NCI-H2029 treated with DMSO at 0.1 percent for 48 hours (cell line): ENCODE results near the gene PHC2.

Experiments used
- DNase-seq: peaks from one replicate; lab custom pipeline; 2025; lab: John Stamatoyannopoulos, UW

The PHC2 gene

DNA sequence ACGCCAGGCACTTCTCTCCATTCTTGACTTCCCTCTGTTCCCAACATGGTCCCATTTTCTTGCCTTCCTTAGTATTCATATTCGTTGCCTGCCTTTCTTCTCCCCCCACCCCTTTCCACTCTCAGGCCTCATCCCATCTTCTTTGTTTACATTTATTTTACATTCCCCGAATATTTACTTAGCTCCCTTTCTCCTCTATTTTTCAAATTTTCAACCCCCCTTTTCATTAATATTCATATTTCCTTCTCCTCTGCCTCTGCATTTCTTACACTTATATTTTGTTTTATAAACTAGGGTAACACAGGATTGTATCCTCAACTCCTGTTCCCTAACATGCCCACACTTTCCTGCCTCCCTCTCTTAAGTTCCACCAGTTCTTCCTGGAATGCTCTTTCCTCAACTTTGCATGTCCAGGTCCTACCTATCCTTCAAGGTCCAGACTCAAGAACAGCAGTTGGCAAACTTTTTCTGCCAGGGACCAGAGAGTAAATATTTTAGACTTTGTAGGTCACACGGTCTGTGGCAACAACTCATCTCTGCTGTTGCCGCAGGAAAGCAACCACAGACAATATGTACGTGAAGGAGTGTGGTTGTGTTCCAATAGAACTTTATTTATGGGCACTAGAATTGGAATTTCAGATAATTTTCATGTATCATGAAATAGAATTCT lies 80.1 kb downstream of the PHC2 start:
- no peak for DNase-seq

GRCh38 chr1:33349778-33350610 lies 80.9 kb downstream of the PHC2 start:
- peak; percentile 21 for DNase-seq

DNA sequence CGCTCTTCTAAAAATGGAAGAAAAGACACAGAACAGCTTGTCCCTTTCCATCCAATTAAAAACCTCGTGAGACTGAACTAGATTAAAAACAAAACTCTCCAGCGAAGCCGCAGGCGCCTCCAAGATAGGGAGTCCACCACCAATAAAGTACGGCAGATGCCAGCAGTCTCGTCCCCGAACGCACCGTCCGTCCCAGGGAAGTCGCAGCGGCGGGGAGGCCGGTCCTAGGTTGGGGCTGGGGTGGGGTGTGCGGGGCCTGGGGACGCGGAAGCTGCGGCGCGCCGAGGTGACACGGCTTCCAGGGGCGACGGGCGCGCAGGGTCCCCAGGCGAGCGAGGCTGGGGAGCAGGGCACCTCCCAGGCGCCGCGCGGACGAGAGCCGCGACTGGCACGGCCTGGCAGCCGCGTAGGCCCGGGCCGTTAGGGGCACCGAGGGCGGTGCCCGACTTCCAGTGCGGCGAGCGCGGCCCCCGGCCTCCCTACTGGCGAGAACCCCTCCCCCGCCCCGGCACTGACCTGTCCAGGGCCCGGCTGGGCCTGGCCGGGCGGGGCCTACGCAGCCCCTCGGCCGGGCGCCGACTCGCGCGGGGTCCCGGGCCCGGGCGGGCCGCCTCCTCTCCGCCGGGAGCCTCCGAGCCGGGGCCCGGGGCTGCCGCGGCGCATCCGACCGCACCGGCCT lies 81.7 kb downstream of the PHC2 start:
- DNase-seq: no peak

DNA sequence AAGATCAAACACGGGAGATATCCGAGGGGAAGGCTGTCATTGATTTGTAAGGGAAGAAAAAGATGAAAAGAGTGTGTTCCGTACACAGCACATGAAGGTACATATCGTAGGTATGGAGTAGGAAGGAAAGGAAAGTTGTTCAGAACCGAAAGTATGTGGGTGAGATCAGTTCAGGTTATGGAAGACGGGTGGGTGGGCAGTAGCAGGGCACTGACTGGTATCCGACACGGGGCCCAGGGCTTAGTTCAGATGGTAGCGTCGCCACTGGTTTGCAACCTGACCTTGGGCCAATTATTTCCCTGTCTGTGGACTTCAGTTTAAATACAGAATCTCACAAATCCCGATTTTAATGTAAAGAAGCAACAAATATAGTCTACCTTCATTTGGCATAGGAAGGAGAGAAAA lies 82.2 kb downstream of the PHC2 start:
- DNase-seq: no peak

GRCh38 chr1:33348194-33348593 lies 82.7 kb downstream of the PHC2 start:
- no peak for DNase-seq

DNA sequence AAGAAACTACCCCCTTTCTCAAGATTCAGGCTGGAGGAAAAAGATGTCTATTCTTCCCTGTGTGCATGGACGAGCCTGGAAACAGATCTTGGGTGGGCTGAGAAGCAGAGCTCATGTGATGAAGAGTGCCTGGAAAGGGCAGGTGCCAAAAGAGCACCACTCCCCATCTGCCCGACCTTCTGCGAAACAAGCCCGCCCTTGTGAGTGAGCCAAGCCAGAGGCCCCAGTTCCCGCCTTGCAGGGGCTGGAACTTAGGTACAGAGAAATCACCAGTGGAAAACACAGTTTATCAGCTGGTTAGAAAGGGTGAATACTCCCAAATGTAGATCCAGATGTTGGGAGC lies 83.3 kb downstream of the PHC2 start:
- no peak for DNase-seq

- DNase-seq: no peak
Measured at GRCh38 chr1:33346927-33347649, 83.8 kb downstream of the PHC2 start.

- DNase-seq: no peak
Measured at GRCh38 chr1:33346533-33346926, 84.4 kb downstream of the PHC2 start.

DNA sequence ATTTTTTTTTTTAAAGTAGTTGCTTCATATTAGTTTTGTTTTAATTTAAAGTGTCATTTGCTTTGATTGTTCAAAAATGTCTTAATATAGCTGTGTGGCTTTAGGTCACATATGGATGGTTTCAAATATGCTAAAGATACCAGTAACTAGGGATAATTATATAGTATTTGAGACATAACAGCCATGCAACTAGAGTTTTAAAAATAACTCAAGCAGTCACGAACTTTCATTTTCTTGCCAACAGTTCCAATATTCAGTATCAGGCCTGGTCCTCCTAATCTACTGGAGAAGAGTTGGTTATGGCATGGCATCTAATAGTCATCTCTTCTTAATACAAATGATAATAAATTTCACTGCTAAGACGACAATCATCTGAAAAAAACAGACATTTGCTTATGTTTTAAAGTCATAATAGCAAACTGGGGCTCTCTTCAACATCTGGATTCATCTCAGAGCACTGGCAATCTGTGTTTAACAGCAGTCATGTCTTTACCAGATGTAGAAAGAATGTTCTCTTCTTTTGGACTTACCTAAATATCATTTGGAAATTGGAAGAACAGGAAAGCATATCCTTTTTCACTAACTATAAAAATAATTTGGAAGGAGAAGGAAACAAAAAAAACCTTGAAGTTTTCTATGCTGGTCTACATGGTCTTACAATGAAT lies 85.9 kb downstream of the PHC2 start:
- DNase-seq: no peak

GRCh38 chr1:33343539-33343938 lies 87.4 kb downstream of the PHC2 start:
- no peak for DNase-seq

- peak; percentile 80 for DNase-seq
Measured at GRCh38 chr1:33342041-33342723, 88.7 kb downstream of the PHC2 start.

DNA sequence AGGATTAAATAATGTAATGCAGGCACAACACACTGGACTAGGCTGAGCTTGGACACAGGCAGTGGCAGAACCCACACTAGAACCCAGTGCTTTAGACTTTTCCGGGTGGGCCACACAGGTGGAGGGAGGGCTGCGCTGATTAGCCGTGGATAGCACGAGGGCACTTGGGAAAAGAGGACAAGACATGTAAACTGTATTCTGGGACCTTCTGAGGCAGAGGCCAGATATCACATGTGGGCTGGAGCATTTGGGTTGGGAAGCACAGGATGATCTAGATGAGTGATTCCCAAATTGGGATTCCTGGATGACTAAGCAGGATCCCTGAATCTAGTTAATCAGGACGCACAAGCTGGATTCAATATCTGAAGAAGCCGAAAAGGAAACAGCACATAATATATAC lies 89.7 kb downstream of the PHC2 start:
- no peak for DNase-seq

GRCh38 chr1:33339413-33339812 lies 91.5 kb downstream of the PHC2 start:
- no peak for DNase-seq

- no peak for DNase-seq
Measured at GRCh38 chr1:33338440-33339211, 92.3 kb downstream of the PHC2 start.

DNA sequence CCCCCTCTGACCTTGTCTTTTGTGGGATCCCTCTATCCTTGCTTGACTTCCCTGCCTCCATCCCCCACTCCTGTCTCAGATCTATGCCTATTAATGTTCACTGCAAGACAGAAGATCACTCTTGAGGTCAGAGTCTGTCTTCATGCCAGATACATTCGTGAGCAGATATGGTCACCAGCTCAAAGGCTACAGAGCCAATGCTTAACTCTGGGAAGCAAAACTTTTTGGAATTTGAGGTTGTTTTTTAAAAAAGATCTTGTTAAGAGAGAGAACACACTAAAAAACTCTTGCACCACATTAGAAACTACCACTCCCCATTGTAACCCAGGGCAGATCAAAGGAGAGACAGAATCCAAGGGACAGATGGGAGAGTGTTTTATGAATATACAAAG lies 92.9 kb downstream of the PHC2 start:
- DNase-seq: no peak

DNA sequence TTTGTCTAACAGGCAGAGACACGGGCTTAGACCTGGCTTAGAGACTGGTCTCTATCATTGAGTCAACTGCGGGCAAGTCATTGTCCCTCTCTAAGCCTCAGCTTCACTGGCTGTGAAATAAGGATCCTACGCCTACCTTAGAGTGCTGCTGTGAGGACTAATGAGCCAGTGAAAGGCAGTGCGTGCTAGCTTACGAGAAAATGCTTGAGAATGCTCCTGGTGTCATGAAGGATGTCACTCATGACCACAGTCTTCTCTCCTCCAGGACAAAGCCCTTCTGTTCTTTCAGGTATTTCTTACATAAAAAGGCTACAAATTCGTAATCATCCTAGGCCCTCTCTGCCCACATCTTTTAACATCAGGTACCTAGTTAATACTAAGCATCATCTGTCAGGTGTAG lies 93.5 kb downstream of the PHC2 start:
- no peak for DNase-seq

DNA sequence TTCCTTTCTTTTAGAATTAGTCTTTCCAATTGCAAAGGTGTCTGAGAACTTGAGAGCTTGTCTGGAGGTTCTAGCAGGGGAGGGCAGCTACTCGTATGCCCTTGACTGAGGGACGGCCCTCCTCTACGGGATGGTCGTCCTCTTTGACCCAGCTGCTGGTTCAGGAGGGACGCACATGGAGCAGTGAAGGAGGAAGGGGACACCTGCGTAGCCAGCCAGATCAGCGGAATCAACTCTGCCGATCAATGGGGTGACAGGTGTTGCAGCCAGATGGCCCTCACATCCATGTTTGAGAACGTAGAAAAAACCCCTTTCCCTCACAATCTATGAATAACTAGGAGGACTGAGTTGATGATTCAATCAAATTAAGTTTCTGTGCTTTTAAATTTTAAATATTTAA lies 94.3 kb downstream of the PHC2 start:
- DNase-seq: no peak

GRCh38 chr1:33335020-33335419 lies 95.9 kb downstream of the PHC2 start:
- DNase-seq: no peak

DNA sequence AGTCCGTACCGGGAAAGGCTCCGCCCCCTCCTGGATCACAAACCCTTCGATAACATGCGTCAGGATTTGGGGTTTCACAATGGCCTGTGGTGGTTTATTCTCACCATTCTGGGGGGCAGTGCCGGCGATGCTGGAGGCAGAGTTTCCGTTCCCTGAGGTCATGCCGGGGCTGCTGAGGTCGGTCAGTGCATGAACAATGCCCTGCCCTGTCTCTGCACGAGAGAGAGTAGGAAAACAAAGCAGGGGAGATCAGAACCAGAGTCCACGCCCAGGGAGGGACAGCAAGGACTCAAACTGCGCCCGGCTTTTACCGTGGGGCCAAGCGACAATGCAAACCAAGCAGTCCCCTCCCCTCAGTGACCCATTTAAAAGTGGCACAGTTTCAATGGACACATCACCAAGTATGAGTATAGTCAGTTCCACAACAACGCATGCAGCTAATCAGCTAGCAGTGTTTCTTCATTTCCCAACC lies 96.8 kb downstream of the PHC2 start:
- DNase-seq: no peak

- DNase-seq: no peak
Measured at GRCh38 chr1:33332881-33333280, 98.0 kb downstream of the PHC2 start.
